Testis (tissue), 3 donors: ENCODE measurements around the gene AGO3. TPM values are rescaled to one million over a fixed set of nuclear protein-coding genes. Genes with fewer than 3 reads are reported as not detected.

ENCODE experiments used
- DNase-seq: peaks from one replicate; pipeline ENCODE4 v3.0.0-alpha.2; 2019
- H3K27ac ChIP-seq, 2 donors: fragments of 200-600 bp; sonication (generic); one replicate each; pipeline ENCODE4 v1.5.1; 2019
- H3K27me3 ChIP-seq: fragments of 200-600 bp; sonication (generic); one replicate; pipeline ENCODE4 v1.5.1; 2019
- H3K36me3 ChIP-seq: fragments of 200-600 bp; sonication (generic); one replicate; pipeline ENCODE4 v1.5.1; 2017; ENCODE audit warnings: low read depth; ENCODE audit errors: missing control alignments
- H3K4me1 ChIP-seq: fragments of 200-600 bp; sonication (generic); one replicate; pipeline ENCODE4 v1.5.1; 2019
- H3K4me3 ChIP-seq, 2 donors: fragments of 200-600 bp; sonication (generic); one replicate each; pipeline ENCODE4 v1.5.1; 2017 to 2019
- H3K9me3 ChIP-seq: fragments of 200-600 bp; sonication (generic); one replicate; pipeline ENCODE4 v1.5.1; 2017
- POLR2A ChIP-seq: fragments of 450-650 bp; IDR thresholded peaks from one replicate; pipeline ENCODE4 v1.6.1; 2017; ENCODE audit warnings: antibody characterized with exemption, mild to moderate bottlenecking, moderate library complexity
- WGBS, 2 donors: methylation state at CpG; one replicate each; pipeline ENCODE4 v1.1.5; 2018; 5-methylcytosine and 5-hydroxymethylcytosine counted together
- intact Hi-C: fragments of 100-400 bp; cut with DNase I; formaldehyde crosslinking; loops from one replicate; pipeline ENCODE4 v1.15.1; 2023; ENCODE audit warnings: low total_unique reads
- polyA plus RNA-seq: library from polyadenylated mRNA; stranded (reverse); fragments of 350-450 nt; fragmentation: Illumina TruSeq; extraction: RNeasy Lipid Tissue Mini Kit (QIAGEN cat#74804); gene quantifications from one replicate; pipeline ENCODE4 v1.2.3, GENCODE V29; 2014; ENCODE audit warnings: low read depth, low replicate concordance; ENCODE audit not compliant: insufficient read depth
- total RNA-seq, 2 donors: library from RNA; depleted of rRNA; stranded (reverse); fragments of >200 nt; gene quantifications; one replicate each; pipeline ENCODE4 v1.2.3, GENCODE V29; 2016
- TF ChIP-seq, protein P1 (sequence below), 3 experiments: fragments of 450-650 bp in 2 of 3; fragments of 200-600 bp in 1 of 3; sonication (generic) in 1 of 3; IDR thresholded peaks; one replicate each; pipeline ENCODE4 v1.5.1; 2016 to 2019; ENCODE audit warnings: antibody characterized with exemption in 3 of 3, mild to moderate bottlenecking in 2 of 3, moderate library complexity in 1 of 3

The AGO3 gene
- total and polyA plus RNA-seq, 3 donors from 2014 or later = 22.4 to 47.2 (median 42.6) TPM

DNA sequence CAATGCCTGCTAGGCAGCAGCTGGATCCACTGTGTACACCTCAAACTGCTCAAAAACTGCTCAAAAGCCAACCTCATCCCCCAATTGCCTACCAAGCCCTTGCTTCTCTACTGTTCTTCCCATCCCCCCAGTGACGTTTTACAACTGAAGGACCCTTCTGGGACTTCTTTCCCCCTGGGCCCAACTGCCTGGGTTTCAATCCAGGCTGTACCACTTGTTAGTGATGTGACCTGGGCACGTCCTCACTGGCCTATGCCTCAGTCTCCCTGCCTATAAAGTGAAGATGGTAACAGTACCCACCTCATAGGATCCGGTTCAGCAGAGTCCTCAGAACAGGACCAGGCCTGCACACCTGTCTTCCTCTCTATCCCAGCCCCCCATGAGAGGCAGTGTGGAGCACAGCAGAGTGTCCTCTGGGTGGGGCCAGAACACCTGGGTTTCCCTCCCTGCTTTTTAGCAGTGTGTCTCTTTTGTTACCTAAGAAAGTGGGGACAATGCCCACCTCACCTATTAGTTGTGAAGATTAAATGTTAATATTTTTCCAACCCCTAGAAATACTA lies 151.1 kb downstream of the AGO3 start:
- H3K4me3 ChIP-seq = no peak overlapping the region
- no peaks in the 10 kb centered on the region for H3K27me3 ChIP-seq
- WGBS, 2 donors = 64 to 77% methylated on average over 2 to 3 of the region's 3 CpGs

DNA sequence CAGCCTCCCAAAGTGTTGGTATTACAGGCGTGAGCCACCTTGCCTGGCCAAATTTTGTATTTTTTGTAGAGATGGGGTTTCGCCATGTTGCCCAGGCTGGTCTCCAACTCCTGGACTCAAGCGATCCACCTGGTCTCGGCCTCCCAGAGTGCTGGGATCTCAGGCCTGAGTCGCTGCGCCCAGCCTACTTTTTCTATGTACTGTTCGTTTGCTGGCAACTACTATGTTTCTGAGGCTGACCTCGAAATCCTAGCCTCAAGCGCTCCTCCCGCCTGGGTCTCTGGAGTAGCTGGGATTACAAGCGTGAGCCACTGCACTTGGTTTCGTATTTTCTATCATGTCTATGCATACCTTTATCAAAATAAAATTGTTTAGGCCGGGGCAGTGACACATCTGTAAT lies 152.3 kb downstream of the AGO3 start:
- 61 to 78% methylated on average over 13 of the region's 13 CpGs for WGBS, 2 donors
- no peak for DNase-seq
- no peaks in the 10 kb centered on the region for H3K36me3 ChIP-seq
- no peaks in the 10 kb centered on the region for H3K9me3 ChIP-seq
- H3K27me3 ChIP-seq = no peaks in the 10 kb centered on the region
- intact Hi-C loops = no loop called here
- peak overlapping the region; percentile 33 to 62 for H3K4me3 ChIP-seq
- peaks cover under 1% of the 10 kb centered on the region for H3K4me1 ChIP-seq
- no peak overlapping the region for H3K27ac ChIP-seq
- no peak for TF ChIP-seq POLR2A
- TF ChIP-seq, protein P1, sequence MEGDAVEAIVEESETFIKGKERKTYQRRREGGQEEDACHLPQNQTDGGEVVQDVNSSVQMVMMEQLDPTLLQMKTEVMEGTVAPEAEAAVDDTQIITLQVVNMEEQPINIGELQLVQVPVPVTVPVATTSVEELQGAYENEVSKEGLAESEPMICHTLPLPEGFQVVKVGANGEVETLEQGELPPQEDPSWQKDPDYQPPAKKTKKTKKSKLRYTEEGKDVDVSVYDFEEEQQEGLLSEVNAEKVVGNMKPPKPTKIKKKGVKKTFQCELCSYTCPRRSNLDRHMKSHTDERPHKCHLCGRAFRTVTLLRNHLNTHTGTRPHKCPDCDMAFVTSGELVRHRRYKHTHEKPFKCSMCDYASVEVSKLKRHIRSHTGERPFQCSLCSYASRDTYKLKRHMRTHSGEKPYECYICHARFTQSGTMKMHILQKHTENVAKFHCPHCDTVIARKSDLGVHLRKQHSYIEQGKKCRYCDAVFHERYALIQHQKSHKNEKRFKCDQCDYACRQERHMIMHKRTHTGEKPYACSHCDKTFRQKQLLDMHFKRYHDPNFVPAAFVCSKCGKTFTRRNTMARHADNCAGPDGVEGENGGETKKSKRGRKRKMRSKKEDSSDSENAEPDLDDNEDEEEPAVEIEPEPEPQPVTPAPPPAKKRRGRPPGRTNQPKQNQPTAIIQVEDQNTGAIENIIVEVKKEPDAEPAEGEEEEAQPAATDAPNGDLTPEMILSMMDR (IDR thresholded peaks at IDR 0.05) = no peak

More for the DNA sequence above, 151.1 kb downstream of the AGO3 start:
- Histone ChIP-seq H3K4me1 (no peaks in the 10 kb centered on the region), H3K9me3 (no peaks in the 10 kb centered on the region), H3K36me3 (no peaks in the 10 kb centered on the region), H3K27ac (no peak overlapping the region)
- TF ChIP-seq, protein P1 (IDR thresholded peaks at IDR 0.05) = no peak
- no peak for TF ChIP-seq POLR2A
- DNase-seq = no peak
- intact Hi-C loops = no loop called here

GRCh38 chr1:36083635-36084496 lies 153.0 kb downstream of the AGO3 start, which contains the start of gene TEKT2:
TEKT2 (plus strand) TSS chr1:36084094; CDS start chr1:36084922, 828 bp downstream.
- peak; percentile 54 for DNase-seq
- Histone ChIP-seq H3K4me1 (peaks cover 3% of the 10 kb centered on the region), H3K36me3 (no peaks in the 10 kb centered on the region), H3K9me3 (no peaks in the 10 kb centered on the region), H3K27me3 (no peaks in the 10 kb centered on the region), H3K27ac (no peak within 1 kb of the TSS), H3K4me3 (peak within 1 kb of the TSS; percentile 33 to 62)
- intact Hi-C loops = no loop called here
- no peak for TF ChIP-seq POLR2A
- TF ChIP-seq, protein P1 (IDR thresholded peaks at IDR 0.05) = no peak
- 12 to 13% methylated on average over 51 to 59 of the region's 59 CpGs for WGBS, 2 donors

GRCh38 chr1:36084497-36085115 lies 153.7 kb downstream of the AGO3 start:
- Histone ChIP-seq H3K9me3 (no peaks in the 10 kb centered on the region), H3K36me3 (no peaks in the 10 kb centered on the region), H3K27ac (no peak overlapping the region), H3K27me3 (no peaks in the 10 kb centered on the region), H3K4me3 (peak overlapping the region; percentile 33 to 62), H3K4me1 (peaks cover 3% of the 10 kb centered on the region)
- WGBS, 2 donors = 34 to 50% methylated on average over 12 to 19 of the region's 19 CpGs
- TF ChIP-seq, protein P1 (IDR thresholded peaks at IDR 0.05) = no peak
- no peak for TF ChIP-seq POLR2A
- intact Hi-C loops = no loop called here
- no peak for DNase-seq
